Thyroid gland (tissue), 4 donors: ENCODE measurements around the gene CRIM1.

Source experiments
- CTCF ChIP-seq, 6 experiments: fragments of 200-600 bp in 3 of 6; fragments of 450-650 bp in 3 of 6; sonication (generic) in 3 of 6; IDR thresholded peaks; one replicate each; pipeline ENCODE4 v1.5.1; 2016 to 2019; ENCODE audit warnings: antibody characterized with exemption in 6 of 6, mild to moderate bottlenecking in 2 of 6, inconsistent platforms in 1 of 6, moderate library complexity in 1 of 6
- POLR2A ChIP-seq, 2 donors: fragments of 450-650 bp; IDR thresholded peaks; one replicate each; pipeline ENCODE4 v1.6.1; 2017; ENCODE audit warnings: antibody characterized with exemption in 2 of 2, mild to moderate bottlenecking in 2 of 2, moderate library complexity in 1 of 2

GRCh38 chr2:36486521-36487044 is 131.0 kb downstream of the CRIM1 start:
- no peak for TF ChIP-seq CTCF (IDR thresholded peaks at IDR 0.05)
- no peak for TF ChIP-seq POLR2A (IDR thresholded peaks at IDR 0.05)
